Smooth muscle cell (in vitro differentiated cells): ENCODE measurements around the gene ZDHHC20. TPM values are rescaled to one million over a fixed set of nuclear protein-coding genes. Genes with fewer than 3 reads are reported as not detected.

ENCODE experiments used
- DNase-seq: peaks from one replicate; lab custom pipeline; 2025; ENCODE audit not compliant: unreplicated experiment; lab: John Stamatoyannopoulos, UW
- H2AFZ ChIP-seq: fragments of 200-600 bp; sonication (generic); 2 replicates; pipeline ENCODE4 v1.6.0; 2016; ENCODE audit warnings: antibody characterized with exemption, low read depth, mild to moderate bottlenecking
- H3F3A ChIP-seq: fragments of 200-600 bp; sonication (generic); 2 replicates; pipeline ENCODE4 v1.6.0; 2017; ENCODE audit warnings: antibody characterized with exemption, low read depth
- H3K27ac ChIP-seq: fragments of 200-600 bp; sonication (generic); 2 replicates; pipeline ENCODE4 v1.5.1; 2016; ENCODE audit warnings: low read depth, mild to moderate bottlenecking
- H3K27me3 ChIP-seq: fragments of 200-600 bp; sonication (generic); 2 replicates; pipeline ENCODE4 v1.6.1; 2016; ENCODE audit warnings: low read depth, mild to moderate bottlenecking
- H3K36me3 ChIP-seq: fragments of 200-600 bp; sonication (generic); 2 replicates; pipeline ENCODE4 v1.5.1; 2016; ENCODE audit warnings: low read depth
- H3K4me1 ChIP-seq: fragments of 200-600 bp; sonication (generic); 2 replicates; pipeline ENCODE4 v1.5.1; 2016; ENCODE audit warnings: low read depth
- H3K4me2 ChIP-seq: fragments of 200-600 bp; sonication (generic); 2 replicates; pipeline ENCODE4 v1.6.0; 2016; ENCODE audit warnings: mild to moderate bottlenecking
- H3K4me3 ChIP-seq: fragments of 200-600 bp; sonication (generic); 2 replicates; pipeline ENCODE4 v1.5.1; 2016; ENCODE audit warnings: mild to moderate bottlenecking
- H3K79me2 ChIP-seq: fragments of 200-600 bp; sonication (generic); 2 replicates; pipeline ENCODE4 v1.6.0; 2016; ENCODE audit warnings: low read depth, mild to moderate bottlenecking
- H3K9ac ChIP-seq: fragments of 200-600 bp; sonication (generic); 2 replicates; pipeline ENCODE4 v1.6.0; 2016; ENCODE audit warnings: low read depth
- H3K9me3 ChIP-seq: fragments of 200-600 bp; sonication (generic); replicated peaks from 2 replicates; pipeline ENCODE4 v1.5.1; 2016; ENCODE audit warnings: low read depth
- H4K20me1 ChIP-seq: fragments of 200-600 bp; sonication (generic); 2 replicates; pipeline ENCODE4 v1.6.0; 2016; ENCODE audit warnings: low read depth
- WGBS: methylation state at CpG from one replicate; pipeline ENCODE4 v1.1.7; 2016; ENCODE audit warnings: low lambda C conversion rate; 5-methylcytosine and 5-hydroxymethylcytosine counted together
- polyA plus RNA-seq: library from polyadenylated mRNA; unstranded; fragments of >200 nt; fragmentation: Nextera tagmentation; extraction: Ambion mirVana; gene quantifications from 2 replicates; pipeline ENCODE4 v1.2.1, GENCODE V29; 2016
- total RNA-seq: library from RNA; depleted of rRNA; stranded (reverse); fragments of >200 nt; gene quantifications from 2 replicates; pipeline ENCODE4 v1.2.3, GENCODE V29; 2014
- TF ChIP-seq, protein P1 (sequence below): fragments of 200-600 bp; sonication (generic); IDR thresholded peaks from 2 replicates; pipeline ENCODE4 v1.5.1; 2017; ENCODE audit warnings: borderline replicate concordance, mild to moderate bottlenecking, antibody characterized with exemption; ENCODE audit not compliant: insufficient read depth, poor library complexity, severe bottlenecking

Gene ZDHHC20
- total and polyA plus RNA-seq, 2 experiments from 2014 or later, result 24.2 to 198 TPM

DNA sequence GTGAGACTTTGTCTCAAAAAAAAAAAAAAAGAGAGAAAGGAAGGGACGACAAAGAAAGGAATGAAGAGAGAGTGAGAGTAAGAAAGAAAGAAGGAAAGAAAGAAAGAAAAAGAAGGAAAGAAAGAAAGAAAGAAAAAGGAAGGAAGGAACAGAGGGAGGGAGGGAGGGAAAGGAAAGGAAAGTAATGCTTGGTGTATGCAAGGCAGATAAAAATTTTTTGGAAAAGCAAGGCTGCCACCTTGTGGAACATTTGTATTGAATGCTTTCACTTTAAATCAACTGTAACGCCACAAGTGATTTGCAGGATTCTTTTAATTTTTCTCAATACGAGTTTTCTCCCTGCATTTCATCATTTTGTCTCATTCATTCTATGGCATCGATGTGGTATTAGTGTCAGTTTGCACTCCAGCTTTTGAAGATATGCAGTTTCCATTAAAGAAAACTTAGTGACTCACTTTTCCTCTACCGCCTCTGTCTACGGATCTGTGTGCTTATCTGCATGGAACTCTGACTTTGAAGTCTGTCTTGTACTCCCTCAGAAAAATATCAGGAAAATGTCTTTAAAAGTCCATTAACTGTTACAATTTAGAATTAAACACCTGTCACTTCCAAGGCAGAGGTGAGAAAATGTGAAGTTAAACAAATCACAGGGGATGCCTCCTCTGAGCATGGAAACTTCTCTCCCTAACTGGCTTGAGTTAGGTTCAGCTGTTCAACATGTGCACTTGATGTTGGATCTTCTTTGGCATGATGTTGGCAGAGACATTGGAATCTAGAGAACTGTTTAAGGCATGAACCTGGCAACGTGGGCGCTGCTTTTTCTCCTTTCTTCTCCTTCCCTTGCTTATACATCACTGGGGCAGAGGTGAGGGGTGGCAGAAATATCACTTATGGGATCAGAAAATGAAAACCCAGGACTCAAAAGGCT is 20.0 kb upstream of the ZDHHC20 start:
- WGBS, result 31% methylated on average over 7 of the region's 8 CpGs
- Histone ChIP-seq H3K4me2 (peak overlapping the region; percentile 79), H3K27me3 (no peaks in the 10 kb centered on the region), H3F3A (peaks cover 6% of the 10 kb centered on the region), H3K36me3 (no peaks in the 10 kb centered on the region), H4K20me1 (no peaks in the 10 kb centered on the region), H3K9me3 (no peaks in the 10 kb centered on the region), H3K9ac (no peak overlapping the region), H3K4me1 (no peaks in the 10 kb centered on the region), H3K79me2 (no peaks in the 10 kb centered on the region), H2AFZ (peak overlapping the region; percentile 80), H3K4me3 (peak overlapping the region; percentile 44), H3K27ac (no peak overlapping the region)
- TF ChIP-seq, protein P1, sequence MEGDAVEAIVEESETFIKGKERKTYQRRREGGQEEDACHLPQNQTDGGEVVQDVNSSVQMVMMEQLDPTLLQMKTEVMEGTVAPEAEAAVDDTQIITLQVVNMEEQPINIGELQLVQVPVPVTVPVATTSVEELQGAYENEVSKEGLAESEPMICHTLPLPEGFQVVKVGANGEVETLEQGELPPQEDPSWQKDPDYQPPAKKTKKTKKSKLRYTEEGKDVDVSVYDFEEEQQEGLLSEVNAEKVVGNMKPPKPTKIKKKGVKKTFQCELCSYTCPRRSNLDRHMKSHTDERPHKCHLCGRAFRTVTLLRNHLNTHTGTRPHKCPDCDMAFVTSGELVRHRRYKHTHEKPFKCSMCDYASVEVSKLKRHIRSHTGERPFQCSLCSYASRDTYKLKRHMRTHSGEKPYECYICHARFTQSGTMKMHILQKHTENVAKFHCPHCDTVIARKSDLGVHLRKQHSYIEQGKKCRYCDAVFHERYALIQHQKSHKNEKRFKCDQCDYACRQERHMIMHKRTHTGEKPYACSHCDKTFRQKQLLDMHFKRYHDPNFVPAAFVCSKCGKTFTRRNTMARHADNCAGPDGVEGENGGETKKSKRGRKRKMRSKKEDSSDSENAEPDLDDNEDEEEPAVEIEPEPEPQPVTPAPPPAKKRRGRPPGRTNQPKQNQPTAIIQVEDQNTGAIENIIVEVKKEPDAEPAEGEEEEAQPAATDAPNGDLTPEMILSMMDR, result peak; percentile 73
- no peak for DNase-seq

DNA sequence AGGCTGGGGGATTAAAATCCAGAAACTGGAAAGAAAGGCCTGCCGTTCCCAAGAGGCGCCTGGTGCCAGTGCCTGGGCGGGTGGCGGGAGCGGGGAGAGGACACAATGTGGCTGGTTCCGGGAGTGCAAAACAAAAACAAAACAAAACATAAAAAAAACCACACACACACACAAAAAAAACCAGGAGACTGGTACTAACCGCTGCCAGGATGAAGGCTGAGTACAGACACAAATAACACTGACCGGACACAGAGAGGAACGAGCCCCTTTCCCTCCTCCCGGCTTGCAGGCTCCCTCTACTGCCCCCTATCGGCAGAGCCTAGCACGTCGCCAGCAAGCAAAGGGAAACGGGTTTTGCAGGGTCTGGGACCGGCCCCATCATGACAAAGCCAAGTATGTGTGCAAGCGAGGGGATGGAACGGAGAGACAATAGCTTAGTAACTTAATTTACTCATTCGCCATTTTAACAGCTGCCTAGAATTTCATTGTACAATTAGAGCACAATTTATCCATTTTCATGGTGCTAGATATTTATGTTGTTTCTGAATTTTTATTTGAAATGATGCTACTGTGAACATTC is 17.9 kb upstream of the ZDHHC20 start:
- H2AFZ ChIP-seq, result no peak overlapping the region
- WGBS, result 16% methylated on average over 18 of the region's 18 CpGs
- DNase-seq, result peak; percentile 25
- no peak overlapping the region for H3K9ac ChIP-seq
- H3K4me1 ChIP-seq, result no peaks in the 10 kb centered on the region
- H4K20me1 ChIP-seq, result no peaks in the 10 kb centered on the region
- peak overlapping the region; percentile 31 for H3K4me3 ChIP-seq
- no peaks in the 10 kb centered on the region for H3K79me2 ChIP-seq
- no peak overlapping the region for H3K27ac ChIP-seq
- H3K27me3 ChIP-seq, result no peaks in the 10 kb centered on the region
- H3K36me3 ChIP-seq, result no peaks in the 10 kb centered on the region
- peak overlapping the region; percentile 73 for H3K4me2 ChIP-seq
- peaks cover 6% of the 10 kb centered on the region for H3F3A ChIP-seq
- TF ChIP-seq, protein P1, result peak; percentile 95
- H3K9me3 ChIP-seq, result no peaks in the 10 kb centered on the region

DNA sequence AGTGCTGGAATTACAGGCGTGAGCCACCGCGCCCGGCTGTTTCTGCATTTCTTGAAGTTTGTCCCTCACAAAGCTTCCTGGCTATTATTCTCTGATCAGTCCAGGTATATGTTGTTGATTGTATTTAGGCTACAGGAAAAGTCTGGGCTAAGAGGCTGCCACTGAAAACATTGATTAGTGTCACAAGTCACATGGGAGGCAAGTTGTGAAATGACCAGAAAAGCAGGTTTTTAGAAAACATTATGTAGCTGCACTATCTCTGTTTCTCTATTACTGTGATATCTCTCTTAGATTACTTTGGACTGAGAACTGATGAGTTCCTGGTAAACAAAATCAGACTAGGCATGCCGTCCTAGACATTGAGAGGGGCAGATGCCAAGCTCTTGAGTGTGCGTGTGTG is 16.0 kb upstream of the ZDHHC20 start:
- Histone ChIP-seq H3F3A (peaks cover 6% of the 10 kb centered on the region), H3K27me3 (no peaks in the 10 kb centered on the region), H3K9me3 (no peaks in the 10 kb centered on the region), H4K20me1 (no peaks in the 10 kb centered on the region), H3K4me2 (no peak overlapping the region), H3K9ac (no peak overlapping the region), H2AFZ (no peak overlapping the region), H3K4me3 (no peak overlapping the region), H3K36me3 (no peaks in the 10 kb centered on the region), H3K79me2 (no peaks in the 10 kb centered on the region), H3K4me1 (no peaks in the 10 kb centered on the region), H3K27ac (no peak overlapping the region)
- TF ChIP-seq, protein P1, result no peak
- DNase-seq, result no peak
- WGBS, result 72% methylated on average over 6 of the region's 6 CpGs
